GM12878 (cell line): Measurements from ENCODE around the gene PLEKHO1. TPM values are rescaled to one million over a fixed set of nuclear protein-coding genes. Genes with fewer than 3 reads are reported as not detected.

Experiments
- ATAC-seq: fragments of 200-7000 bp; cut with Tn5 transposase; 3 replicates; pipeline ENCODE4 v1.9.1; 2020; ENCODE audit warnings: mild to moderate bottlenecking, moderate library complexity
- BruUV-seq: library from RNA; stranded (reverse); fragments of 400-500 nt; replicated peaks from 2 replicates; lab custom pipeline; 2021; lab: Mats Ljungman, UMichigan
- CTCF ChIA-PET: fragments of 300-600 bp; sonication (Branson Sonifier 250); formaldehyde crosslinking; extraction: SDS; loops from one replicate; lab custom pipeline; 2021; ENCODE audit warnings: inconsistent platforms; lab: Yijun Ruan, JAX
- POLR2A ChIA-PET: fragments of 350-600 bp; formaldehyde crosslinking; extraction: SDS; loops from one replicate; lab custom pipeline; 2021; ENCODE audit warnings: inconsistent platforms; lab: Charles Lee
- RAD21 ChIA-PET: fragments of 300-600 bp; sonication (Branson Sonifier 250); formaldehyde crosslinking; loops from one replicate; lab custom pipeline; 2023; ENCODE audit warnings: antibody characterized with exemption; ENCODE audit not compliant: unreplicated experiment; lab: Charles Lee
- SMC1A ChIA-PET: fragments of 300-600 bp; sonication (Branson Sonifier 250); formaldehyde crosslinking; loops from one replicate; lab custom pipeline; 2023; ENCODE audit not compliant: unreplicated experiment, uncharacterized antibody; lab: Charles Lee
- DNase-seq: peaks from one replicate; pipeline ENCODE4 v3.0.0-alpha.2; 2011; ENCODE audit warnings: low read depth, low spot score
- FAIRE-seq: peaks from 3 replicates; lab custom pipeline; 2011; peaks lifted over from hg19 to GRCh38; lab: Jason Lieb, UNC
- H2AFZ ChIP-seq: 2 replicates; pipeline ENCODE4 v1.6.0; 2011; ENCODE audit warnings: low read depth, low read length, control low read depth; ENCODE audit not compliant: control insufficient read depth
- H3K27ac ChIP-seq: 2 replicates; pipeline ENCODE4 v1.5.1; 2011; ENCODE audit warnings: control low read depth; ENCODE audit not compliant: control insufficient read depth, insufficient read depth
- H3K27me3 ChIP-seq, 2 experiments: replicated peaks in 1 of 2; 2 replicates each; pipeline versions ENCODE4 v1.6.0 to v1.6.1; 2011; ENCODE audit warnings: low read length in 1 of 2; ENCODE audit not compliant: control insufficient read depth in 2 of 2, insufficient read depth in 2 of 2
- H3K36me3 ChIP-seq, 2 experiments: 2 replicates each; pipeline ENCODE4 v1.5.1; 2011; ENCODE audit warnings: low read length in 1 of 2; ENCODE audit not compliant: control insufficient read depth in 2 of 2, insufficient read depth in 2 of 2
- H3K4me1 ChIP-seq: 2 replicates; pipeline ENCODE4 v1.6.1; 2011; ENCODE audit warnings: mild to moderate bottlenecking, low read length, moderate library complexity, mixed read lengths; ENCODE audit not compliant: control insufficient read depth, insufficient read depth
- H3K4me2 ChIP-seq: 2 replicates; pipeline ENCODE4 v1.6.0; 2011; ENCODE audit warnings: control low read depth; ENCODE audit not compliant: control insufficient read depth, insufficient read depth
- H3K4me3 ChIP-seq: fragments of 200-600 bp; sonication (generic); 2 replicates; pipeline ENCODE4 v1.5.1; 2016
- H3K79me2 ChIP-seq: 2 replicates; pipeline ENCODE4 v1.6.0; 2011; ENCODE audit warnings: low read length; ENCODE audit not compliant: control insufficient read depth, insufficient read depth
- H3K9ac ChIP-seq: 2 replicates; pipeline ENCODE4 v1.8.0; 2011; ENCODE audit warnings: low read length, control low read depth, mixed read lengths; ENCODE audit not compliant: control insufficient read depth, insufficient read depth
- H3K9me3 ChIP-seq: replicated peaks from 3 replicates; pipeline ENCODE4 v1.5.1; 2011; ENCODE audit warnings: mild to moderate bottlenecking, low read length; ENCODE audit not compliant: control insufficient read depth, insufficient read depth
- H4K20me1 ChIP-seq: 2 replicates; pipeline ENCODE4 v1.6.0; 2011; ENCODE audit not compliant: control insufficient read depth, insufficient read depth
- CBX5 ChIP-seq: sonication (generic); IDR thresholded peaks from 2 replicates; pipeline ENCODE4 v1.6.1; 2016; ENCODE audit warnings: low read depth, moderate library complexity, mild to moderate bottlenecking, inconsistent platforms
- IRF3 ChIP-seq: fragments of 450-650 bp; IDR thresholded peaks from 2 replicates; pipeline ENCODE4 v1.6.1; 2014; ENCODE audit warnings: mild to moderate bottlenecking
- IRF5 ChIP-seq: fragments of 450-650 bp; IDR thresholded peaks from 2 replicates; pipeline ENCODE4 v1.6.1; 2017; ENCODE audit warnings: borderline replicate concordance
- MTA3 ChIP-seq: IDR thresholded peaks from 2 replicates; pipeline ENCODE4 v1.6.1; 2012; ENCODE audit warnings: low read length, inconsistent platforms, borderline replicate concordance
- NFYA ChIP-seq: IDR thresholded peaks from 2 replicates; pipeline ENCODE4 v1.6.1; 2011; ENCODE audit warnings: low read depth, mild to moderate bottlenecking, low read length, improper control_type of control experiment, borderline replicate concordance
- POLR2A ChIP-seq: IDR thresholded peaks from 2 replicates; pipeline ENCODE4 v1.6.1; 2011; ENCODE audit warnings: low read depth, mild to moderate bottlenecking, low read length
- RCOR1 ChIP-seq: conservative IDR thresholded peaks from 2 replicates; pipeline ENCODE4 v1.6.1; 2012; ENCODE audit warnings: low read depth, low read length, improper control_type of control experiment
- SMAD5 ChIP-seq: IDR thresholded peaks from 2 replicates; pipeline ENCODE4 v1.6.1; 2016; ENCODE audit warnings: antibody characterized with exemption, low read depth
- USF1 ChIP-seq: IDR thresholded peaks from 2 replicates; pipeline ENCODE4 v1.6.1; 2011; ENCODE audit warnings: borderline replicate concordance, low read depth, mild to moderate bottlenecking, moderate library complexity, mixed read lengths, low read length; ENCODE audit not compliant: insufficient read depth; ENCODE audit errors: extremely low read length
- ZBTB11 ChIP-seq: fragments of 450-650 bp; formaldehyde crosslinking; IDR thresholded peaks from 2 replicates; pipeline ENCODE4 v1.5.0; 2022; ENCODE audit warnings: mild to moderate bottlenecking, missing genetic modification characterization
- ZNF274 ChIP-seq: IDR thresholded peaks from one replicate; pipeline ENCODE4 v1.8.0; 2011; ENCODE audit not compliant: insufficient read length, insufficient read depth
- WGBS: methylation state at CpG from one replicate; pipeline ENCODE4 v1.1.6; 2016; ENCODE audit warnings: low lambda C conversion rate; ENCODE audit not compliant: insufficient replicate concordance, insufficient coverage; ENCODE audit errors: missing lambda C conversion rate; 5-methylcytosine and 5-hydroxymethylcytosine counted together
- in situ Hi-C: fragments of 300-500 bp; cut with MboI; formaldehyde crosslinking; loops from 9 replicates; pipeline ENCODE4 v1.14.3; 2018; ENCODE audit warnings: mixed read lengths
- intact Hi-C: fragments of 100-400 bp; cut with micrococcal nuclease; formaldehyde crosslinking; loops from one replicate; pipeline ENCODE4 v1.14.2; 2022; ENCODE audit not compliant: unreplicated experiment
- polyA plus RNA-seq, 11 experiments: library from polyadenylated mRNA; depleted of rRNA in 4 of 11; unstranded in 6 of 11; stranded (reverse) in 5 of 11; fragments of >200 nt; fragmentation: Nextera tagmentation in 4 of 11; fragmentation: Illumina TruSeq in 1 of 11; extraction: Ambion mirVana in 4 of 11; extraction: Trizol in 1 of 11; gene quantifications; 1 replicate in 1 of 11; 2 replicates in 10 of 11; pipeline versions ENCODE4 v1.2.1 to v1.2.3, GENCODE V29; 2011 to 2016; ENCODE audit warnings: inconsistent platforms in 2 of 11, missing spikeins in 2 of 11, low read depth in 1 of 11
- total RNA-seq, 4 experiments: library from RNA; depleted of rRNA in 3 of 4; stranded (reverse); fragments of >200 nt in 3 of 4; fragmentation: Illumina TruSeq in 1 of 4; extraction: Trizol in 1 of 4; gene quantifications; 2 replicates each; pipeline versions ENCODE4 v1.2.1 to v1.2.3, GENCODE V29; 2013 to 2021

Gene PLEKHO1
- total and polyA plus RNA-seq, 10 of the 15 experiments (the other 5 are each of a cell fraction or from before 2014, with no cell fraction given): 5.3 to 184 (median 88.8) TPM

- SMC1A ChIA-PET: interaction anchor here (1.4 kb wide), 1 partner anchor 9 kb away, joined by 7 read pairs; no protein-coding TSS in a partner anchor
- POLR2A ChIA-PET: interaction anchor here (0.6 to 1.2 kb wide), 2 partner anchors 9 to 18 kb away, joined by 3 to 5 read pairs; no protein-coding TSS in a partner anchor
- Histone ChIP-seq H3K9ac (no peak overlapping the region), H3K79me2 (no peaks in the 10 kb centered on the region), H2AFZ (no peak overlapping the region), H3K4me2 (no peak overlapping the region), H3K36me3 (no peaks in the 10 kb centered on the region), H3K4me3 (no peak overlapping the region), H3K27ac (no peak overlapping the region), H3K4me1 (no peaks in the 10 kb centered on the region), H3K9me3 (no peaks in the 10 kb centered on the region), H3K27me3 (no peaks in the 10 kb centered on the region), H4K20me1 (no peaks in the 10 kb centered on the region)
- in situ Hi-C loops: no loop called here
- FAIRE-seq (no peak), DNase-seq (no peak), ATAC-seq (no peak)
- no TSS peak for BruUV-seq
- intact Hi-C loops: no loop called here
- RAD21 ChIA-PET: interaction anchor here (0.5 to 0.6 kb wide), 2 partner anchors 8 to 103 kb away, joined by 3 to 4 read pairs; no protein-coding TSS in a partner anchor
- TF ChIP-seq MTA3: no peak
- TF ChIP-seq IRF3: no peak
- no peak for TF ChIP-seq SMAD5
- TF ChIP-seq POLR2A: no peak
- no peak for TF ChIP-seq RCOR1
- CTCF ChIA-PET: interaction anchor here (1.4 to 2.7 kb wide), 3 partner anchors 8 to 14 kb away, joined by 3 to 22 read pairs (median 3); no protein-coding TSS in a partner anchor
These were observed 28.8 kb downstream of the PLEKHO1 start for GRCh38 chr1:150178548-150178947.

GRCh38 chr1:150179867-150180266, 30.2 kb downstream of the PLEKHO1 start:
- WGBS: 96% methylated on average over 6 of the region's 7 CpGs
- intact Hi-C loops: no loop called here

More at GRCh38 chr1:150179867-150180266, 30.2 kb downstream of the PLEKHO1 start:
- ChIA-PET CTCF (interaction anchor here (1.4 to 2.7 kb wide), 2 partner anchors 7 to 12 kb away, joined by 3 to 22 read pairs; no protein-coding TSS in a partner anchor), POLR2A (no interaction called here)
- no peak overlapping the region for H2AFZ ChIP-seq
- no peak overlapping the region for H3K9ac ChIP-seq
- no peaks in the 10 kb centered on the region for H4K20me1 ChIP-seq
- no peak overlapping the region for H3K4me2 ChIP-seq
- no peaks in the 10 kb centered on the region for H3K79me2 ChIP-seq
- H3K4me1 ChIP-seq: no peaks in the 10 kb centered on the region
- no peaks in the 10 kb centered on the region for H3K36me3 ChIP-seq
- no TSS peak for BruUV-seq
- ATAC-seq (no peak), FAIRE-seq (no peak)
- no peaks in the 10 kb centered on the region for H3K9me3 ChIP-seq
- no peak for TF ChIP-seq IRF5
- TF ChIP-seq CBX5: no peak
- no peak for TF ChIP-seq ZBTB11 (CRISPR knock-in tag)
- TF ChIP-seq USF1: no peak
- TF ChIP-seq NFYA: no peak
- no peak for TF ChIP-seq ZNF274
- TF ChIP-seq, all 136 proteins: peak for 0
- SMC1A ChIA-PET: interaction anchor here (2.8 kb wide), 1 partner anchor 10 kb away, joined by 7 read pairs; no protein-coding TSS in a partner anchor
- in situ Hi-C loops: no loop called here
- Histone ChIP-seq H3K27me3 (no peaks in the 10 kb centered on the region), H3K27ac (no peak overlapping the region), H3K4me3 (no peak overlapping the region)
- RAD21 ChIA-PET: no interaction called here
- DNase-seq: no peak
